HEK293 (cell line): ENCODE measurements around the gene CLN6.

Experiments
- GLIS2 ChIP-seq: fragments of 450-650 bp; formaldehyde crosslinking; IDR thresholded peaks from 2 replicates; pipeline ENCODE4 v1.5.1; 2016; ENCODE audit warnings: missing biosample characterization, missing genetic modification characterization
- HOXA7 ChIP-seq: sonication (generic); formaldehyde crosslinking; IDR thresholded peaks from 2 replicates; pipeline ENCODE4 v1.8.1; 2022; ENCODE audit warnings: missing genetic modification reagents, borderline replicate concordance
- IKZF3 ChIP-seq: fragments of 450-650 bp; IDR thresholded peaks from 2 replicates; pipeline ENCODE4 v1.5.0; 2018; ENCODE audit warnings: missing biosample characterization, mild to moderate bottlenecking, missing genetic modification characterization, moderate library complexity
- PATZ1 ChIP-seq: fragments of 450-650 bp; formaldehyde crosslinking; IDR thresholded peaks from 2 replicates; pipeline ENCODE4 v1.5.1; 2016; ENCODE audit warnings: missing biosample characterization, missing genetic modification characterization
- PBX3 ChIP-seq: sonication (generic); formaldehyde crosslinking; IDR thresholded peaks from 2 replicates; pipeline ENCODE4 v1.8.1; 2022; ENCODE audit warnings: mild to moderate bottlenecking, moderate library complexity, missing genetic modification reagents
- PRDM1 ChIP-seq: fragments of 450-650 bp; formaldehyde crosslinking; IDR thresholded peaks from 2 replicates; pipeline ENCODE4; 2016; ENCODE audit warnings: missing biosample characterization, missing genetic modification characterization
- SP2 ChIP-seq: fragments of 450-650 bp; formaldehyde crosslinking; IDR thresholded peaks from 2 replicates; pipeline ENCODE4 v1.5.1; 2016; ENCODE audit warnings: missing biosample characterization, missing genetic modification characterization
- SP7 ChIP-seq: fragments of 450-650 bp; formaldehyde crosslinking; IDR thresholded peaks from 2 replicates; pipeline ENCODE4 v1.5.1; 2016; ENCODE audit warnings: missing biosample characterization, missing genetic modification characterization
- ZBTB20 ChIP-seq: fragments of 450-650 bp; formaldehyde crosslinking; IDR thresholded peaks from 2 replicates; pipeline ENCODE4 v1.5.1; 2016; ENCODE audit warnings: missing biosample characterization, missing genetic modification characterization
- ZBTB26 ChIP-seq: fragments of 450-650 bp; formaldehyde crosslinking; optimal IDR thresholded peaks from 2 replicates; pipeline ENCODE3; 2016; ENCODE audit warnings: missing biosample characterization, mild to moderate bottlenecking, missing genetic modification characterization
- ZBTB8A ChIP-seq: fragments of 450-650 bp; formaldehyde crosslinking; IDR thresholded peaks from 2 replicates; pipeline ENCODE4 v1.5.1; 2016; ENCODE audit warnings: missing biosample characterization, missing genetic modification characterization
- ZEB2 ChIP-seq: fragments of 450-650 bp; formaldehyde crosslinking; IDR thresholded peaks from 2 replicates; pipeline ENCODE4 v1.5.1; 2016; ENCODE audit warnings: missing biosample characterization, missing genetic modification characterization
- ZNF140 ChIP-seq: fragments of 450-650 bp; formaldehyde crosslinking; IDR thresholded peaks from 2 replicates; pipeline ENCODE4 v1.5.1; 2016; ENCODE audit warnings: missing biosample characterization, missing genetic modification characterization
- ZNF146 ChIP-seq: fragments of 450-650 bp; formaldehyde crosslinking; IDR thresholded peaks from 2 replicates; pipeline ENCODE4 v1.5.1; 2016; ENCODE audit warnings: missing biosample characterization, missing genetic modification characterization
- ZNF157 ChIP-seq: fragments of 450-650 bp; formaldehyde crosslinking; IDR thresholded peaks from 2 replicates; pipeline ENCODE4 v1.5.1; 2016; ENCODE audit warnings: missing biosample characterization, missing genetic modification characterization
- ZNF184 ChIP-seq: fragments of 450-650 bp; IDR thresholded peaks from 2 replicates; pipeline ENCODE4 v1.5.1; 2018; ENCODE audit warnings: missing biosample characterization, mild to moderate bottlenecking, missing genetic modification characterization
- ZNF239 ChIP-seq: fragments of 450-650 bp; formaldehyde crosslinking; IDR thresholded peaks from 2 replicates; pipeline ENCODE4 v1.5.1; 2016; ENCODE audit warnings: missing biosample characterization, missing genetic modification characterization
- ZNF280C ChIP-seq: fragments of 450-650 bp; formaldehyde crosslinking; IDR thresholded peaks from 2 replicates; pipeline ENCODE4 v1.5.1; 2016; ENCODE audit warnings: missing biosample characterization, missing genetic modification characterization
- ZNF292 ChIP-seq: fragments of 450-650 bp; formaldehyde crosslinking; IDR thresholded peaks from 2 replicates; pipeline ENCODE4 v1.5.1; 2016; ENCODE audit warnings: low read depth, missing biosample characterization, missing genetic modification characterization, borderline replicate concordance
- ZNF37A ChIP-seq: fragments of 450-650 bp; IDR thresholded peaks from 2 replicates; pipeline ENCODE4 v1.5.1; 2018; ENCODE audit warnings: missing biosample characterization, missing genetic modification characterization
- ZNF404 ChIP-seq: fragments of 450-650 bp; formaldehyde crosslinking; IDR thresholded peaks from 2 replicates; pipeline ENCODE4 v1.5.1; 2017; ENCODE audit warnings: missing biosample characterization, missing genetic modification characterization
- ZNF423 ChIP-seq: fragments of 450-650 bp; formaldehyde crosslinking; IDR thresholded peaks from 2 replicates; pipeline ENCODE4 v1.5.1; 2016; ENCODE audit warnings: missing biosample characterization, missing genetic modification characterization
- ZNF473 ChIP-seq: fragments of 450-650 bp; formaldehyde crosslinking; IDR thresholded peaks from 2 replicates; pipeline ENCODE4 v1.5.1; 2017; ENCODE audit warnings: missing biosample characterization, missing genetic modification characterization
- ZNF48 ChIP-seq: fragments of 450-650 bp; formaldehyde crosslinking; IDR thresholded peaks from 2 replicates; pipeline ENCODE4 v1.5.1; 2016; ENCODE audit warnings: missing biosample characterization, missing genetic modification characterization
- ZNF488 ChIP-seq: fragments of 450-650 bp; formaldehyde crosslinking; IDR thresholded peaks from 2 replicates; pipeline ENCODE4 v1.5.1; 2016; ENCODE audit warnings: missing biosample characterization, missing genetic modification characterization
- ZNF513 ChIP-seq: fragments of 450-650 bp; IDR thresholded peaks from 2 replicates; pipeline ENCODE4 v1.5.1; 2018; ENCODE audit warnings: missing biosample characterization, missing genetic modification characterization
- ZNF549 ChIP-seq: fragments of 450-650 bp; IDR thresholded peaks from 2 replicates; pipeline ENCODE4 v1.5.1; 2018; ENCODE audit warnings: missing biosample characterization, missing genetic modification characterization, mild to moderate bottlenecking, inconsistent platforms, moderate library complexity
- ZNF645 ChIP-seq: fragments of 450-650 bp; formaldehyde crosslinking; IDR thresholded peaks from 2 replicates; pipeline ENCODE4; 2016; ENCODE audit warnings: missing biosample characterization, missing genetic modification characterization
- ZSCAN18 ChIP-seq: fragments of 450-650 bp; formaldehyde crosslinking; IDR thresholded peaks from 2 replicates; pipeline ENCODE4 v1.5.1; 2016; ENCODE audit warnings: missing biosample characterization, missing genetic modification characterization

Gene CLN6

GRCh38 chr15:68229386-68230156, at the start of gene CLN6 (continued):
- TF ChIP-seq ZNF473 (no peak), GLIS2 (tag by site-specific recombination) (no peak), ZNF404 (no peak), ZNF48 (tag by site-specific recombination) (no peak), ZNF37A (tag by site-specific recombination) (no peak), ZNF292 (tag by site-specific recombination) (no peak), ZBTB26 (tag by site-specific recombination) (peak; percentile 78), PBX3 (CRISPR knock-in tag) (peak; percentile 95), ZSCAN18 (tag by site-specific recombination) (no peak), PATZ1 (tag by site-specific recombination) (peak; percentile 83), ZNF239 (no peak), PRDM1 (no peak), ZNF280C (tag by site-specific recombination) (no peak), ZNF157 (tag by site-specific recombination) (no peak), HOXA7 (CRISPR knock-in tag) (no peak), ZNF645 (tag by site-specific recombination) (no peak), IKZF3 (tag by site-specific recombination) (peak; percentile 80), ZNF140 (tag by site-specific recombination) (no peak), SP2 (tag by site-specific recombination) (peak; percentile 55), ZNF146 (tag by site-specific recombination) (no peak), ZBTB8A (tag by site-specific recombination) (peak; percentile 94), ZEB2 (peak; percentile 75), ZNF423 (tag by site-specific recombination) (peak; percentile 28; the same call in 1 of the 2 replicates), ZNF549 (tag by site-specific recombination) (no peak), ZNF184 (tag by site-specific recombination) (0 out of 2 replicates have a peak, but pooled peaks have one; percentile 31), ZNF513 (tag by site-specific recombination) (no peak), SP7 (tag by site-specific recombination) (0 out of 2 replicates have a peak, but pooled peaks have one; percentile 59), ZNF488 (tag by site-specific recombination) (no peak), ZBTB20 (tag by site-specific recombination) (peak; percentile 76; the same call in 1 of the 2 replicates)
